Measurements from ENCODE around the gene SCYGR8. TPM values are rescaled to one million over a fixed set of nuclear protein-coding genes. Genes with fewer than 3 reads are reported as not detected.

SCYGR8 gene
- total RNA-seq: not detected

- Mint-ChIP-seq H3K4me3 (no peak within 1 kb of the TSS), H3K9me3 (ENCODE audit: insufficient read depth) (no peaks in the 10 kb centered on the region), H3K36me3 (ENCODE audit: low read depth) (no peaks in the 10 kb centered on the region), H3K27ac (no peak within 1 kb of the TSS), H3K27me3 (ENCODE audit: low read depth) (peaks cover 3% of the 10 kb centered on the region), H3K4me1 (ENCODE audit: low read depth) (no peaks in the 10 kb centered on the region)
- no peak for DNase-seq
- CTCF ChIA-PET: no interaction called here
- no peak for ATAC-seq
- POLR2A ChIA-PET: no interaction called here
Measured at GRCh38 chr2:227745594-227745993, at the start of gene SCYGR8. Gene SCYGR8 (plus strand): TSS chr2:227745894. CDS start chr2:227745894, 0 bp downstream.

DNA sequence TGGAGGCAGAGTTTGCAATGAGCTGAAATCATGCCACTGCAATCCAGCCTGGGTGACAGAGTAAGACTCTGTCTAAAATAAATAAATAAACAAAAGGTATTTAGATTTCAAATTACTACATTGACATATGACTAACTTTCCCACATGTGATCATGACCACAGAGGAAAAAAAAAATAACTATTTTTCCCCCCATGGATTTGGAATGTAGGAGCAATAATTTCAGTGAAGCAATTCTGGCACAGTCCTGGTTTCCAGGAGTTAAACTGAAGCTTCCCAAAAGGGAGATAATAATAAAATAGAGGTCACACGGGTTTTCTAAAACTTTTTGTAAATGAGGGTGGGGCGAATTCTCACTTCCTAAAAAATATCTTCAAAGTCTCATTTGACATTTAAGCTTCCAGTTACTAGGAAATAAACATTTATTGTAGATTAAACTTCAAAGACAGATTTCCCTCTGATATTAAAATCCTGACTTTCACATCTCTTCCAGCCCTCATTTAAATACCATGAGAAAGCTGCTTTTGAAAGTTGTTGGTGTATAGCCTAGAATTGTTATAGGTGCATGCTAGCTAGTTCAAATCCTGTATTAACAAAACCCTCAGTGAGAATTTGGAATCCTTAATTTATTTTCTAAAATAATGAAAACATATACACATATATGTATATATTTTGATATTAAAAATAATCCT is 48.6 kb upstream of the SCYGR8 start:
- Mint-ChIP-seq H3K4me3 (no peak overlapping the region), H3K27me3 (ENCODE audit: low read depth) (peaks cover 9% of the 10 kb centered on the region), H3K9me3 (ENCODE audit: insufficient read depth) (no peaks in the 10 kb centered on the region), H3K36me3 (ENCODE audit: low read depth) (no peaks in the 10 kb centered on the region), H3K27ac (no peak overlapping the region), H3K4me1 (ENCODE audit: low read depth) (no peaks in the 10 kb centered on the region)
- ChIA-PET POLR2A (interaction anchor here (0.6 kb wide), 2 partner anchors 226 to 312 kb away, joined by 3 read pairs; no protein-coding TSS in a partner anchor), CTCF (interaction anchor here (1.0 kb wide), 1 partner anchor 39 kb away, joined by 3 read pairs; no protein-coding TSS in a partner anchor)
- no peak for ATAC-seq
- DNase-seq: no peak

GRCh38 chr2:227701556-227701955 is 44.1 kb upstream of the SCYGR8 start:
- no peak overlapping the region for H3K4me3 Mint-ChIP-seq

DNA sequence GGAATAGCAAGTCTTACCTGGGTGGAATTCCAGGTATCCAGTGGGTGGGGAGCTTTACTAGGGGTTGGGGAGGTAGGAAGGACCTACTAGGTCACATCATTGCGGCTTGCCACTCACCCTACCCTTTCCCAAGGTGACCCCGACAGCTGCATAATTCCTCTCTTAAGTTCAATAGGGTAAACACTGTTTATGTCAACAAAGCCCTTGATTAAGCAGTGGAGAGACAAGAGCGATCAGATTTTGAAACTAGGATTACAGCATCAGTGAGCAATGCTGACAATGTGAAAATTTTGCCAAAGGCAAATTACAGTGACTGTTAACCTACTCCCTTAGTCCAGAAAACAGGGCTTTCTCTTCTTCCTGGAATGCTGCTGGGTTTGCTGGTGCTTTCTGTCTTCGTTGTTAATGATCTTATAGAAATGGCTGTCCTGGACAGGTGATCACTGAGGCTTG is 42.4 kb upstream of the SCYGR8 start:
- POLR2A ChIA-PET: no interaction called here

More at GRCh38 chr2:227701556-227701955, 44.1 kb upstream of the SCYGR8 start:
- H3K4me1 Mint-ChIP-seq (ENCODE audit: low read depth): no peaks in the 10 kb centered on the region
- H3K27me3 Mint-ChIP-seq (ENCODE audit: low read depth): no peaks in the 10 kb centered on the region
- POLR2A ChIA-PET: no interaction called here
- H3K27ac Mint-ChIP-seq: no peak overlapping the region
- no peaks in the 10 kb centered on the region for H3K36me3 Mint-ChIP-seq (ENCODE audit: low read depth)
- no peak for DNase-seq
- ATAC-seq: no peak
- CTCF ChIA-PET: no interaction called here
- no peaks in the 10 kb centered on the region for H3K9me3 Mint-ChIP-seq (ENCODE audit: insufficient read depth)

DNA sequence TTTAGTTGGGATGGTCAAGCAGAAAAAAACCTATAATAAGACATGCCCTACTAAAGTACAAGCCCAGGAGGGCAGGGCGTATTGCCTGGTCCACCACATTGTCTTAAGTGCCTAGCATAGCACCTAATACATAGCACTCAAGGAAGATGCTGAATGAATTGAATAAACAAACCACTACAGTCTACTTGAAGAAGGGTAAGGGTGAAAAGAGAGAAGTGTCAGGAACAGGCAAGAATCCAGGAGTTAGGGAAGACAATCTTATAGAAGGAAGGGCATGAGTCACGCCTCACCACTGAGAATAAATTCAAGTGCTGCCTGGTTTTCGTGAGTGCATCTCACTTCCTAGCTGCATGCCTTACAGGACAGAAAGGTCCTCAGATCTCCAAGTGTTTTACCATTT is 41.7 kb upstream of the SCYGR8 start:
- H3K27me3 Mint-ChIP-seq (ENCODE audit: low read depth): no peaks in the 10 kb centered on the region
- POLR2A ChIA-PET: no interaction called here
- ATAC-seq (no peak), DNase-seq (no peak)
- H3K4me3 Mint-ChIP-seq: no peak overlapping the region
- H3K4me1 Mint-ChIP-seq (ENCODE audit: low read depth): no peaks in the 10 kb centered on the region
- no peak overlapping the region for H3K27ac Mint-ChIP-seq
- H3K9me3 Mint-ChIP-seq (ENCODE audit: insufficient read depth): no peaks in the 10 kb centered on the region
- H3K36me3 Mint-ChIP-seq (ENCODE audit: low read depth): no peaks in the 10 kb centered on the region
- CTCF ChIA-PET: no interaction called here

More for the DNA sequence above, 42.4 kb upstream of the SCYGR8 start:
- no peak for DNase-seq
- H3K4me3 Mint-ChIP-seq: no peak overlapping the region
- no peaks in the 10 kb centered on the region for H3K9me3 Mint-ChIP-seq (ENCODE audit: insufficient read depth)
- H3K27ac Mint-ChIP-seq: no peak overlapping the region
- H3K4me1 Mint-ChIP-seq (ENCODE audit: low read depth): no peaks in the 10 kb centered on the region
- no peaks in the 10 kb centered on the region for H3K36me3 Mint-ChIP-seq (ENCODE audit: low read depth)
- CTCF ChIA-PET: interaction anchor here (1.0 kb wide), 1 partner anchor 45 kb away, joined by 4 read pairs; no protein-coding TSS in a partner anchor
- H3K27me3 Mint-ChIP-seq (ENCODE audit: low read depth): no peaks in the 10 kb centered on the region
- ATAC-seq: no peak

DNA sequence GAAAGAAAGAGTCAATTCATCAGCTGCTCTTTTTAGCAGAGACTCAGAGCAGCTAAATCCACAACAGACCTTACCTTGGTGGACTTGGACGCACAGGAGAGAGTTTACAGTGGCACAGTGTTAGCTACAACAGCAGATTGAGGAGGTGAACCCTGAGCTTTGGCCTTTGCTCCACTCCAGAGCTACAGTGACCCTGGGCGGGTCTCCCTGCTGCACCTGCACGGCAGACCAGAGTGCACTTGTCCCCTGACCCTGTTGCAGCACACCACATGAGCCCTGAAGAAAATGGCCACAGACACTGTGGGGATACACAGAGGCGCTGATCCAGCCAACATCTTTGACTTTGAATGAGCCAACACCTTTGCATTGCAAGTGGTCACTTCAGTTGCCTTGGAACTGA is 38.8 kb upstream of the SCYGR8 start:
- H3K27me3 Mint-ChIP-seq (ENCODE audit: low read depth): no peaks in the 10 kb centered on the region
- no peaks in the 10 kb centered on the region for H3K4me1 Mint-ChIP-seq (ENCODE audit: low read depth)
- DNase-seq (no peak), ATAC-seq (no peak)
- H3K9me3 Mint-ChIP-seq (ENCODE audit: insufficient read depth): no peaks in the 10 kb centered on the region
- ChIA-PET CTCF (no interaction called here), POLR2A (no interaction called here)
- H3K27ac Mint-ChIP-seq: no peak overlapping the region
- no peaks in the 10 kb centered on the region for H3K36me3 Mint-ChIP-seq (ENCODE audit: low read depth)
- H3K4me3 Mint-ChIP-seq: no peak overlapping the region

GRCh38 chr2:227707390-227707789 is 38.3 kb upstream of the SCYGR8 start:
- no peaks in the 10 kb centered on the region for H3K9me3 Mint-ChIP-seq (ENCODE audit: insufficient read depth)
- H3K36me3 Mint-ChIP-seq (ENCODE audit: low read depth): no peaks in the 10 kb centered on the region
- no peaks in the 10 kb centered on the region for H3K4me1 Mint-ChIP-seq (ENCODE audit: low read depth)
- DNase-seq (no peak), ATAC-seq (no peak)
- ChIA-PET CTCF (no interaction called here), POLR2A (no interaction called here)
- H3K27ac Mint-ChIP-seq: no peak overlapping the region
- no peaks in the 10 kb centered on the region for H3K27me3 Mint-ChIP-seq (ENCODE audit: low read depth)
- no peak overlapping the region for H3K4me3 Mint-ChIP-seq

GRCh38 chr2:227710986-227711385 is 34.7 kb upstream of the SCYGR8 start:
- ATAC-seq (no peak), DNase-seq (no peak)
- no peaks in the 10 kb centered on the region for H3K9me3 Mint-ChIP-seq (ENCODE audit: insufficient read depth)
- H3K36me3 Mint-ChIP-seq (ENCODE audit: low read depth): no peaks in the 10 kb centered on the region
- H3K4me1 Mint-ChIP-seq (ENCODE audit: low read depth): no peaks in the 10 kb centered on the region
- no peak overlapping the region for H3K4me3 Mint-ChIP-seq
- ChIA-PET POLR2A (no interaction called here), CTCF (no interaction called here)
- no peak overlapping the region for H3K27ac Mint-ChIP-seq
- peaks cover 3% of the 10 kb centered on the region for H3K27me3 Mint-ChIP-seq (ENCODE audit: low read depth)

DNA sequence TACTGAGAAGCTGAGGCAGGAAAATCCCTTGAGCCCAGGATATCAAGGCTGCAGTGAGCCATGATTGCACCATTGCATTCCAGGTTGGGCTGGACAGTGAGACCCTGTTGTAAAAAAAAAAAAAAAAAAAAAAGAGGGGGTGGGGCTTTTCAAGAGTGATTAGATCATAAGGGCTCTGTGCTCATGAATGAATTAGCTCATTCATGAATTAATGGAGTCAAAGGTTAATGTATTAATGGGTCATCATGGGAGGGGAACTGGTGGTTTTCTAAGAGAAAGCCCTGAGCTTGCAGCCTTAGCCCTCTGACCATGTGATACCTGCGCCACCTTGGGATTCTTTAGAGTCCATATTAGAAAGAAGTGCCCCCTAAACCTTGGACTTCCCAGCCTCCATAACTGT is 32.4 kb upstream of the SCYGR8 start:
- Mint-ChIP-seq H3K36me3 (ENCODE audit: low read depth) (no peaks in the 10 kb centered on the region), H3K4me1 (ENCODE audit: low read depth) (no peaks in the 10 kb centered on the region), H3K27me3 (ENCODE audit: low read depth) (peaks cover 8% of the 10 kb centered on the region), H3K4me3 (no peak overlapping the region), H3K9me3 (ENCODE audit: insufficient read depth) (no peaks in the 10 kb centered on the region), H3K27ac (no peak overlapping the region)
- ChIA-PET POLR2A (no interaction called here), CTCF (no interaction called here)
- ATAC-seq (no peak), DNase-seq (no peak)

DNA sequence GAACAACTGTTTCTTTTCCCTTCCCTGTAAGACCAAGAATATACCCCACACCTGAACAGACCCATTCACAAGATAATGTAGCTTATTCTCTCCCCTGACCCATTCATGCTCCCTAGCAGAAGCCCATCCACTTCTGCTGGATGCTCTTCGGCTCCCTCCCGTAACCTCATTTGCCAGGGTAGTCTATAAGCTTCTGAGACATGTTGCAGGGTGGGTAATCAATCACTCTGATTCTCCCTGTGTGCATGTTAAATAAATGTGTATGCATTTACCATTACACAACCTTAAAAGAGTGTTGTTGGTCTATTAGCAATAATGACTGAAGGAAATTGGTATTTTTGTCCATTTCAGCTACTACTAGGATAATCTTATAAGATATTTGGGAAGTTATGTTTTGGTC is 29.2 kb upstream of the SCYGR8 start:
- ATAC-seq: no peak
- H3K4me3 Mint-ChIP-seq: no peak overlapping the region
- no peaks in the 10 kb centered on the region for H3K36me3 Mint-ChIP-seq (ENCODE audit: low read depth)
- DNase-seq: no peak
- CTCF ChIA-PET: interaction anchor here (1.4 kb wide), 1 partner anchor 59 kb away, joined by 5 read pairs; no protein-coding TSS in a partner anchor
- no peak overlapping the region for H3K27ac Mint-ChIP-seq
- H3K27me3 Mint-ChIP-seq (ENCODE audit: low read depth): peaks cover 8% of the 10 kb centered on the region
- POLR2A ChIA-PET: no interaction called here
- no peaks in the 10 kb centered on the region for H3K4me1 Mint-ChIP-seq (ENCODE audit: low read depth)
- H3K9me3 Mint-ChIP-seq (ENCODE audit: insufficient read depth): no peaks in the 10 kb centered on the region

DNA sequence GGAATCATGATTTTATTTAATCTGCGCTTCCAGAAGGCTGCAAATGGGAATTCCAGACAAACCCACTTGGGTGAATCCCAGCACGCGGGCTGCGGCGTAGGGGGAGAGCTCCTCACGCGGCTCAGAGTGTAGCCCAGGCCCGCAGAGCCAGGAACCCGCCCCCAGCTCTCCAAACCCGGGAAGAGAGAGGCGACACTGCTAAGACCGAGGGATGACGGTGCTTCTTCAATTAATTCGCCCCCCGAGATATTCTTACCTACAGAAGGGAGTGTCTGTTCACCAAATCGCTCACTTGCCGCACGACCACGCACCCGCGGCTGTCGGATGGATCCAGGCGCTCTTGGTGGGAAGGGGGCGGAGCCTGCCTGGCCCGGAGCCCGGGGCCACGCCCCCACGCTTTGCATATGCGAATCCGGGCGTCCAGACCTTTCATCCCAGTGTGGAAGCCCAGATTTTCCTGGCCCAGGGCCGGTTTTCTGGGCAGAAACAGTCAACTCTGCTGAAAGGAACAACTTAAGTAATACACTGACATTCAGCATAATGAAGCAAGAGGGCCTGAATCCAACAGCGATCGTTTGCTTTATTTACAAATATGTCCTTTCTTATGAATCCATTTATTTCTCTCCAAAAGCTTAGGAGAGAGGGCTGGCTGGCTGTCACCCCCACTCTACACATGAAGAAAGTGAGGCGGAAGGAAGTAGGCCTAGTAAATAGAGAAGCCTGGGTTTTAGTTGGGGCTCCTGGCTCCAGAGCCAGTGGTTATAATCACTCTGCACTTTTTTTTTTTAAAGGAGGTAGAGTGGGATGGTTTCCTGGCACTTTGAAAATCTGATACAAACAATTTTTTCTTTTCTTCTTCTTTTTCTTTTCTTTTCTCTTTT is 27.8 kb upstream of the SCYGR8 start, which contains the start of gene SLC19A3:
Gene SLC19A3 (minus strand): TSS at position 342 of the 881 bp plus-strand sequence. CDS start 15,710 bp downstream, outside the sequence.
- Mint-ChIP-seq H3K36me3 (ENCODE audit: low read depth) (no peaks in the 10 kb centered on the region), H3K4me3 (no peak within 1 kb of the TSS), H3K4me1 (ENCODE audit: low read depth) (no peaks in the 10 kb centered on the region), H3K9me3 (ENCODE audit: insufficient read depth) (no peaks in the 10 kb centered on the region), H3K27me3 (ENCODE audit: low read depth) (peaks cover 7% of the 10 kb centered on the region), H3K27ac (no peak within 1 kb of the TSS)
- CTCF ChIA-PET: no interaction called here
- ATAC-seq (no peak), DNase-seq (no peak)
- POLR2A ChIA-PET: no interaction called here

DNA sequence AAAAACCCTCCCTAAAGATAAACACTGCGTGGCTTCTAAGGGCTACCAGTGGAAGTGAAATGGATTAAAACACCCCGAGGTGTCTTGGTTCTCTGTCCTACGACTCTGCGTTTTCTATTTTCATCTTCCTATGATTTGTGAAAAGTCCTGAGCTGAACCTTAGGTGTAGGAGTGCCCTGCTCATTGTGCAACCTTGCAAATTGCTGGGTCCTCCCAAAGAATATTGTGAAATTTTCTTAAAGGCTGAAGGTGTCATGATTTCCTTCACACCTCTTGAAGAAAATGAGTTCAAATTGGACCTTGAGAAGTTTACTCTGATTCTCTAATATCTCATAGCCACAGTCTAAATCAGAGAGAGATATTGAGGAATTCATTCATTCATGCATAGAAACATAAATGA is 26.1 kb upstream of the SCYGR8 start:
- H3K27ac Mint-ChIP-seq: no peak overlapping the region
- no peak overlapping the region for H3K4me3 Mint-ChIP-seq
- ATAC-seq (no peak), DNase-seq (no peak)
- peaks cover 7% of the 10 kb centered on the region for H3K27me3 Mint-ChIP-seq (ENCODE audit: low read depth)
- no peaks in the 10 kb centered on the region for H3K9me3 Mint-ChIP-seq (ENCODE audit: insufficient read depth)
- no peaks in the 10 kb centered on the region for H3K36me3 Mint-ChIP-seq (ENCODE audit: low read depth)
- no peaks in the 10 kb centered on the region for H3K4me1 Mint-ChIP-seq (ENCODE audit: low read depth)
- ChIA-PET POLR2A (interaction anchor here (0.7 kb wide), 1 partner anchor 1562 kb away, joined by 3 read pairs; no protein-coding TSS in a partner anchor), CTCF (no interaction called here)

Measured in activated CD8-positive, alpha-beta T cell treated with anti-CD3 and anti-CD28 coated beads, Interleukin-2, amount 10 ng/mL, durations not matched to agents 7 days and 5 days (primary cell).